LNCaP clone FGC (cell line): ENCODE measurements around the gene TTC14.
"Not testable (repeated sequence)": the region's sequence is repeated elsewhere in the genome, so short reads cannot be mapped to it uniquely, and the experiment has no call there.

Experiments
- DNase-seq: peaks from one replicate; pipeline ENCODE4 v3.0.0-alpha.2; 2011; ENCODE audit warnings: low read depth
- H3K4me3 ChIP-seq: 2 replicates; pipeline ENCODE4 v1.5.1; 2011; ENCODE audit warnings: mild to moderate bottlenecking, low read depth, low read length, control low read depth
- CTCF ChIP-seq: IDR thresholded peaks from 2 replicates; pipeline ENCODE4 v1.5.1; 2012; ENCODE audit warnings: mild to moderate bottlenecking; ENCODE audit not compliant: control insufficient read depth, insufficient read depth; ENCODE audit errors: extremely low read depth

TTC14 gene

DNA sequence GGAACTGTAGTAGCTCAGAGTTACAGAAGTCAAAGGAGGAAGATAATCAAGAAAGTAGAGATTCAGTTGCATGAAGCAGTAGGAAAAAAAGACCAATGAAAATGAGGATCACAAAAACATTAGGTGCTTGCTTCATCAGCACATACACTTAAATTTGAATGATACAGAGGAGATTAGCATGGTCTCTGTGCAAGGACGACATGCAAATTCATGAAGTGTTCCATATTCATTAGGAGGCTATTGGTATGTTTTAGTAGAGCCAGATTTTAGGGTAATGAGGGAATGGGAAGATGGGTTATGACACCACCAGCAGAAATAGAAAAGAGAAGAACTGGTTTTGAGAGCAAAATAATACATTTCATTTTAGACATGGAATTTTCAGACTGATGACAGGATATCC, 21.0 kb upstream of the TTC14 start:
- no peak overlapping the region for H3K4me3 ChIP-seq
- DNase-seq, result no peak
- no peak for TF ChIP-seq CTCF

DNA sequence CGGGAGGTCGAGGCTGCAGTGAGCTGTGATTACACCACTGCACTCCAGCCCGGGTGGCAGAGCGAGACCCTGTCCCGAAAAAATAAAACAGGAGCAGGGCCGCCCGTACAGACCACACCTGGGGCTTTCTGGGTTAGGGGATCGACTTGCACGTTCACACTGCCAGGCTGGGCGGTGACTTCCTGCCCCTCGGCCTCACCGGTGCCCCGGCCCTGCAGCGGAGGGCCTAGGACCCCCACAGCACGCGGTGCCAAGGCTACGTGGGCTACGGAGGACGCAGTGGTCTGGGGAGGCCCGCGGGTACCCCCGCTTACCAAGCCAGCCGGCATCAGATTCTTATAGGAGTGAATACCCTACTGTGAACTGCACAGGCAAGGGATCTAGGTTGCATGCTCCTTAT, 11.6 kb upstream of the TTC14 start:
- no peak for DNase-seq

DNA sequence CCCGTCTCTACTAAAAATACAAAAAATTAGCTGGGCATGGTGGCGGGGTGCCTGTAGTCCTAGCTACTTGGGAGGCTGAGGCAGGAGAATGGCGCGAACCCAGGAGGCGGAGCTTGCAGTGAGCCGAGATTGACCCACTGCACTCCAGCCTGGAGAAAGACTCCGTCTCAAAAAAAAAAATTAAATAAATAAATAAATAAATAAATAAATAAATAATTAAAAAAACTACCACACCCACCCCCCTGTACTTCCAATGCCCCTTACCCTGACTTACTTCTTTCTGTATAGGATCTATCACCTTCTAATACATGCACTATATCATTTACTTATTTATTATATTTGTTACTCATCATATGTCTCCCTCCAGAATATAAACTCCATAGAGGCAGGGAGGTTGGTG, 8.3 kb upstream of the TTC14 start:
- not testable (repeated sequence) for H3K4me3 ChIP-seq, DNase-seq

More for the DNA sequence above, 11.6 kb upstream of the TTC14 start:
- TF ChIP-seq CTCF, result no peak
- no peak overlapping the region for H3K4me3 ChIP-seq

DNA sequence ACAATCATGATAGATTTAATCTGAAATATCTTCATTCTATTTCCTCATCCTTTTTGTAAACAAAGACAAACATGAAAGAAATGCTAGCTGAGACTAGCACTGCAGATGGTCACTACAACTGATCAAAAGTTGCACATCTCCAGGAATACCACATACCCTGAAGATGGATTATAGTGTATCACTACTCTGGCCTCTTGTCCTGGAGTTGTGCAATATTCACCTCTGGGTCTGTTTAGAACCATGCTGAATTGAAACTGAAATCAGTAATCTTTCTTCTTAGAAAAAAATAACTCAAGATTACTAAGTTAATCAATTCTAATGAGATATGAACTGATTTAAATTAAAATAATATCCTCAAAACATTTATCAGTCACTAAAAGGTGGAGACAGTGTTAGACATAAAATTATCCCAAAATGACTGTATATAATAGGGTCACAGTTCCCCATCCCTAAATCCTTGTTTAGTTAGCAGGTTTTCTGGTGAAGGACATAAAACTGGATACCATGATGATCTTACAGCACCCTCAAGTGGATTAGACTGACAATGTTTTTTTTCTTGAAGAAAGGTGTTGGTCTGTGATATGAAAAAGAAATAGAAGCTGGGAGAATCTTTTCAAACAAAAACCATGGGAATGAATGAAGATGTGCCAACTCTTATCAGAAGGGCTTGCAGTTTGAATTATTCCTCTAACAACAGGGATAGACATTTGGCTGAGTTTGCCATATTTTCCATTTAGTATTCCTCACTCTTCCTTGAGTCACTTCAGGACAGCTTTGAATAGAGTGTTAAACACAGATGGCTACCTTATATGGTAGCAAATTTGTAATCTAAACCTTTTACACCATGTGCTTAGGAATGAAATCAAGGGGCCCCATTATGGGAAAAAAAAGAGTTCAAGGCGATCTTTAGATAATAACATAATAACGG, 7.1 kb upstream of the TTC14 start:
- H3K4me3 ChIP-seq, result no peak overlapping the region
- peak; percentile 13 for DNase-seq
- peak; percentile 56 for TF ChIP-seq CTCF

DNA sequence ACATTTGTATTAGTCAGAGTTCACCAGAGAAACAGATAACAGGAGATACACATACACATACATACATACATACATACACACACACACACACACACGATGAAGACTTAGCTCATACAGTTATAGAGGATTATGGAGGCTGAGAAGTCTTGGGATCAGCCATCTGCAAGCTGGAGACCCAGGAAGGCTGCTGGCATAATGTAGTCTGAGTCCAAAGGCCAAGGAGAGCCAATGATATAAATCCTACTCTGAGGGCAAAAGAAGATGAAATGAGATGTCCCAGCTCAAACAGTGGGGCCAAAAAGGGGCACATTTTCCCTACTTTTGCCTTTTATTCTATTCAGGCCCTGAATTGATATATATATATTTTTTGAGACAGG, 6.4 kb upstream of the TTC14 start:
- H3K4me3 ChIP-seq, result no peak overlapping the region
- no peak for DNase-seq
- no peak for TF ChIP-seq CTCF

DNA sequence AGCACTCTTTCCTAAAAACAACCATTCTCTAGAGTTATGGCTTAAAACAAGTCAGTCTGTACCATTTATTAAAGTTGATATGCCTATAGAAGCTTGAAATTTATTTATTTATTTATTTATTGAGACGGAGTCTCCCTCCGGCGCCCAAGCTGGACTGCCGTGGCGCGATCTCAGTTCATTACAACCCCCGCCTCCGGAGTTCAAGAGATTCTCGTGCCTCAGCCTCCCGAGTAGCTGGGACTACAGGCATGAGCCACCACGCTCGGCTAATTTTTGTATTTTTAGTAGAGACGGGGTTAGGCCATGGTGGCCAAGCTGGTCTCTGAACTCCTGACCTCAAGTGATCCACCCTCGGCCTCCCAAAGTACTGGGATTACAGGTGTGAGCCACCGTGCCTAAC, 1.5 kb upstream of the TTC14 start:
- no peak for TF ChIP-seq CTCF
- DNase-seq, result no peak

DNA sequence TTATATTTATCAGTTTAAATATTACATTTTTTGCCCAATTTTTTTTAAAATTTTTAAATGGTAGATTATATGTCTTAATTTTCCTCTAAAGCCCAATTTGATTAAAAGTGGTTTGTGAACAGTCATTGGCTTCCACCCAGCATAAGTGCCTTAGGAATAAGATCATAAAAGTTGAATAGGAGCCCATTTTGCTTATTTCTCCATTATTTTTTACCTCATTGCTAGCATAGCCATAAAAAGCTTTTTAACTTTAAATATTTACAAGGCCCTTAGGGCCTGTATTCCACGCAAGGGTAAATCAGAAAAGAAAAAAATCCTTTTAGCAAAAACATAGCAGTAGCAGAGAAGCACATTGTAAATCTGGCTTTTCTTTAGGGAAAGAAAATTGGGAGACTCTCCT, 9.0 kb downstream of the TTC14 start:
- no peak for DNase-seq
- no peak overlapping the region for H3K4me3 ChIP-seq
- no peak for TF ChIP-seq CTCF

More for the DNA sequence above, 1.5 kb upstream of the TTC14 start:
- H3K4me3 ChIP-seq, result no peak overlapping the region
